ENCODE measurements around the gene SUGCT. TPM values are rescaled to one million over a fixed set of nuclear protein-coding genes. Genes with fewer than 3 reads are reported as not detected.

The SUGCT gene
- total RNA-seq, 1 experiment from 2014 or later, result 9.9 TPM

- intact Hi-C loops (cut with micrococcal nuclease; ENCODE audit: unreplicated experiment), result no loop called here
- TF ChIP-seq CTCF (IDR thresholded peaks at IDR 0.05; ENCODE audit: insufficient read depth in 1 of 2, low read depth in 1 of 2, low read length in 1 of 2, severe bottlenecking in 1 of 2, unreplicated experiment in 1 of 2), result no peak
- H3K9me3 ChIP-seq, result no peaks in the 10 kb centered on the region
- ChIA-PET CTCF (no interaction called here), POLR2A (no interaction called here)
- no peak overlapping the region for H3K4me3 ChIP-seq (ENCODE audit: low read depth, low read length)
- H3K27me3 Mint-ChIP-seq (ENCODE audit: insufficient read depth, unreplicated experiment), result no peaks in the 10 kb centered on the region
- no peaks in the 10 kb centered on the region for H3K36me3 Mint-ChIP-seq (ENCODE audit: insufficient read depth, unreplicated experiment)
- H3K4me3 Mint-ChIP-seq (ENCODE audit: unreplicated experiment), result no peak overlapping the region
- H3K36me3 ChIP-seq (ENCODE audit: control insufficient read depth, insufficient read depth, low read length), result no peaks in the 10 kb centered on the region
- H3K27ac Mint-ChIP-seq (ENCODE audit: unreplicated experiment), result no peak overlapping the region
- no peak for DNase-seq
- H3K27me3 ChIP-seq (replicated peaks; ENCODE audit: control insufficient read depth, insufficient read depth, low read length), result no peaks in the 10 kb centered on the region
- H3K4me1 ChIP-seq, result no peaks in the 10 kb centered on the region
- no peaks in the 10 kb centered on the region for H3K9me3 Mint-ChIP-seq (ENCODE audit: unreplicated experiment)
- H3K4me1 Mint-ChIP-seq (ENCODE audit: low read depth, unreplicated experiment), result peaks cover 14% of the 10 kb centered on the region
- BruUV-seq (replicated peaks), result no TSS peak
These were observed 505.8 kb downstream of the SUGCT start for GRCh38 chr7:40640566-40640965.

GRCh38 chr7:40641701-40642100, 506.9 kb downstream of the SUGCT start:
- H3K36me3 ChIP-seq (ENCODE audit: control insufficient read depth, insufficient read depth, low read length), result no peaks in the 10 kb centered on the region
- no peak overlapping the region for H3K4me3 ChIP-seq (ENCODE audit: low read depth, low read length)
- TF ChIP-seq CTCF (IDR thresholded peaks at IDR 0.05; ENCODE audit: insufficient read depth in 1 of 2, low read depth in 1 of 2, low read length in 1 of 2, severe bottlenecking in 1 of 2, unreplicated experiment in 1 of 2), result no peak
- POLR2A ChIA-PET, result no interaction called here
- BruUV-seq (replicated peaks), result no TSS peak
- intact Hi-C loops (cut with micrococcal nuclease; ENCODE audit: unreplicated experiment), result no loop called here
- Mint-ChIP-seq H3K27ac (ENCODE audit: unreplicated experiment) (no peak overlapping the region), H3K36me3 (ENCODE audit: insufficient read depth, unreplicated experiment) (no peaks in the 10 kb centered on the region), H3K27me3 (ENCODE audit: insufficient read depth, unreplicated experiment) (no peaks in the 10 kb centered on the region), H3K4me3 (ENCODE audit: unreplicated experiment) (no peak overlapping the region), H3K4me1 (ENCODE audit: low read depth, unreplicated experiment) (peaks cover 14% of the 10 kb centered on the region), H3K9me3 (ENCODE audit: unreplicated experiment) (no peaks in the 10 kb centered on the region)
- CTCF ChIA-PET, result no interaction called here
- no peaks in the 10 kb centered on the region for H3K27me3 ChIP-seq (replicated peaks; ENCODE audit: control insufficient read depth, insufficient read depth, low read length)
- peak in 1 of 2 experiments; percentile 20 for DNase-seq
- H3K4me1 ChIP-seq, result no peaks in the 10 kb centered on the region
- H3K9me3 ChIP-seq, result no peaks in the 10 kb centered on the region

- intact Hi-C loops (cut with micrococcal nuclease; ENCODE audit: unreplicated experiment), result no loop called here
- CTCF ChIA-PET, result no interaction called here
- Mint-ChIP-seq H3K4me3 (ENCODE audit: unreplicated experiment) (no peak overlapping the region), H3K27me3 (ENCODE audit: insufficient read depth, unreplicated experiment) (no peaks in the 10 kb centered on the region), H3K27ac (ENCODE audit: unreplicated experiment) (no peak overlapping the region), H3K36me3 (ENCODE audit: insufficient read depth, unreplicated experiment) (no peaks in the 10 kb centered on the region), H3K9me3 (ENCODE audit: unreplicated experiment) (no peaks in the 10 kb centered on the region), H3K4me1 (ENCODE audit: low read depth, unreplicated experiment) (peaks cover 14% of the 10 kb centered on the region)
- H3K36me3 ChIP-seq (ENCODE audit: control insufficient read depth, insufficient read depth, low read length), result no peaks in the 10 kb centered on the region
- no TSS peak for BruUV-seq (replicated peaks)
- peak in 1 of 2 experiments; percentile 47 for DNase-seq
- no peaks in the 10 kb centered on the region for H3K27me3 ChIP-seq (replicated peaks; ENCODE audit: control insufficient read depth, insufficient read depth, low read length)
- TF ChIP-seq CTCF (IDR thresholded peaks at IDR 0.05; ENCODE audit: insufficient read depth in 1 of 2, low read depth in 1 of 2, low read length in 1 of 2, severe bottlenecking in 1 of 2, unreplicated experiment in 1 of 2), result no peak
- POLR2A ChIA-PET, result no interaction called here
- H3K9me3 ChIP-seq, result no peaks in the 10 kb centered on the region
- no peak overlapping the region for H3K4me3 ChIP-seq (ENCODE audit: low read depth, low read length)
- H3K4me1 ChIP-seq, result no peaks in the 10 kb centered on the region
These were observed 508.9 kb downstream of the SUGCT start for GRCh38 chr7:40643664-40644063.
